ENCODE measurements around the gene CEMIP.

DNA sequence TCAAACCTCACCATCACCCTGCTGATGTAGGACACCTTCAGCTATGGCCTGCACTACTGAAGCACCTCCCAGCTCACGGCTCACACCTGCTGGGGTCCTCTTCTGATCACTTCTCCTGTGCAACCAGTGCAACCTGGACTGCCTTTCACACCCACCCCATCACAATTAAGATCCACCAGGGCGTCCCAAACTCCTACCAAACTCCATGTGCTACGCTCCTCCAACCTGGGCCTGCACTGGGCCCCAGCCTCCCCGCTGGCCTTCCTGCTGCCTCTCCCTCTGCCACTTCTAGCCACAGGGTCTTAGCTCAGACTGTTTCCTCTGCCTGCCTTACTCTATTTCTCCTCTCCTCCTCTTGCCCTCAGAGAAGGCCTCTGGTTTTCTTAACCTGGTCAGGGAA is 197.7 kb downstream of the CEMIP start:
- TF ChIP-seq ARNT (IDR thresholded peaks at IDR 0.05) (no peak), LEF1 (IDR thresholded peaks at IDR 0.05; ENCODE audit: borderline replicate concordance) (no peak), FOXA1 (IDR thresholded peaks at IDR 0.05) (no peak), HDGF (IDR thresholded peaks at IDR 0.05; ENCODE audit: borderline replicate concordance) (no peak), SUZ12 (IDR thresholded peaks at IDR 0.05) (no peak), TARDBP (IDR thresholded peaks at IDR 0.05) (no peak), ELF4 (IDR thresholded peaks at IDR 0.05) (no peak), SP1 (IDR thresholded peaks at IDR 0.05) (no peak), FOXM1 (IDR thresholded peaks at IDR 0.05; ENCODE audit: borderline replicate concordance) (no peak)
- TF ChIP-seq, protein P1, sequence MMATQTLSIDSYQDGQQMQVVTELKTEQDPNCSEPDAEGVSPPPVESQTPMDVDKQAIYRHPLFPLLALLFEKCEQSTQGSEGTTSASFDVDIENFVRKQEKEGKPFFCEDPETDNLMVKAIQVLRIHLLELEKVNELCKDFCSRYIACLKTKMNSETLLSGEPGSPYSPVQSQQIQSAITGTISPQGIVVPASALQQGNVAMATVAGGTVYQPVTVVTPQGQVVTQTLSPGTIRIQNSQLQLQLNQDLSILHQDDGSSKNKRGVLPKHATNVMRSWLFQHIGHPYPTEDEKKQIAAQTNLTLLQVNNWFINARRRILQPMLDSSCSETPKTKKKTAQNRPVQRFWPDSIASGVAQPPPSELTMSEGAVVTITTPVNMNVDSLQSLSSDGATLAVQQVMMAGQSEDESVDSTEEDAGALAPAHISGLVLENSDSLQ (IDR thresholded peaks at IDR 0.05): no peak
